DMS 273 treated with DMSO at 0.1 percent for 48 hours (cell line): ENCODE results near the gene P4HA1.
"Not testable (repeated sequence)": the region's sequence is repeated elsewhere in the genome, so short reads cannot be mapped to it uniquely, and the experiment has no call there.

Source experiments
- DNase-seq: peaks from one replicate; lab custom pipeline; 2025; lab: John Stamatoyannopoulos, UW

Gene P4HA1

DNA sequence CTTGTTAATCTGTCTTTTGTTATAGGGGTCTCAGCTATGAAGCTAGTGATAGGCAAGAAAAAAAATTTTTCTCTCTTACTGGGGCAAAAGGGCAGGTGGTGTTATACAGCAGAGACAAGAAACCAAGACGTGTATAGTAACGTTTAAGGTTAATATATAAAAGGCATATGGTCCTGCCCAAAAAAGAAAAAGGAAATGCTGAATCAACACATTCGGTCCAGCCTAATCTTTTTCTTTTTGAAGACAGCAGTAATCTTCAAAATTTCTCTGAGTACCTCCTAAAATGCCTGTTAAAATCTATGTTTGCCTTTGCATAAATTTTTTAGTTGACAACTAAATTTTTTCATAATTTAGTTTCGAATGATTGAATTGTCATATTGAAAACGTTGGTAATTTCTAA, 54.5 kb downstream of the P4HA1 start:
- no peak for DNase-seq

DNA sequence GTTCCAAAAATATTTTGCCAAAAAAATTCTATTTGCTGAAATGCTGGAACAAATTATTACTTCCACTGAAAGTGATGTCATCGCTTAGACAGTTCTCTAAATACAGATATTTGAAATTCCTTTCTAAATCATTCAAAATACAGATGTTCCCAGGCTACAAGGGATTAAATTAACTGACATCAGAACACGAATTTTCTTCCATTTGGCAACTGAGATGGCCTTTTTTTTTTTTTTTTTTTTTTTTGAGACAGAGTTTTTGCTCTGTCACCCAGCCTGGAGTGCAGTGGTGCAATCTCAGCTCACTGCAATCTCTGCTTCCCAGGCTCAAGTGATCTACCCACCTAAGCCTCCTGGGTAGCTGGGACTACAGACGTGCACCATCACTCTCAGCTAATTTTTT, 57.0 kb downstream of the P4HA1 start:
- DNase-seq: no peak

DNA sequence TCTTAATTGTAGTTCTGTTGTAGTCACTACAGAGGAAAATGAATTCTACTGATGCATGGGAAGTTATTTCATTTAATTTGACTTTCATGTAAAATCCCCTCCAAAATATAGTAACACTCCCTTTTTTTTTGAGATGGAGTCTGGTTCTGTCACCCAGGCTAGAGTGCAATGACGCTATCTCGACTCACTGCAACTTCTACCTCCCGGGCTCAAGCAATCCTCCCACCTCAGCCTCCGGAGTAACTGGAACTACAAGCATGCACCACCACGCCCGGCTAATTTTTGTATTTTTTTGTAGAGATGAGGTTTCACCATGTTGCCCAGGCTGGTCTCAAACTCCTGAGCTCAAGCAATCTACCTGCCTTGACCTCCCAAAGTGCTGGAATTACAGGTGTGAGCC, 60.4 kb downstream of the P4HA1 start:
- not testable (repeated sequence) for DNase-seq

DNA sequence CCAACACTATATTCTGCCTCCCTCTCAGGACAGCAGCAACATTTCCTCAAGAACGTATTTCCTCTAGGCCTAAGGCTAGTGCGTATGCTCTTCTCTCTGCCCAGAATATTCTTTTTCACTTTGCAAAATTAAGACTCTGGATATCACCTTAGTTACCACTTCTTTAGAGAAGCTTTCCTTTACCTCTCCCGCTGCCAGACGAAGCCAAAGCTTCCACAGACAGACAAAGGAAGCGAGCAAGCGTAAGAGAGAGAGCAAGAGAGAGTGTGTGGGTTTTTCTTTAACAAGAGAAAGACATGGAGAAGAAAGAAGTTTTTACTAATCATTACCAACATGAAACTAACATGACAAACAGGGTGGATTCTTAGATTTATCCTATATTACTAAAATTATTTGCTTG, 64.1 kb downstream of the P4HA1 start:
- DNase-seq: no peak

DNA sequence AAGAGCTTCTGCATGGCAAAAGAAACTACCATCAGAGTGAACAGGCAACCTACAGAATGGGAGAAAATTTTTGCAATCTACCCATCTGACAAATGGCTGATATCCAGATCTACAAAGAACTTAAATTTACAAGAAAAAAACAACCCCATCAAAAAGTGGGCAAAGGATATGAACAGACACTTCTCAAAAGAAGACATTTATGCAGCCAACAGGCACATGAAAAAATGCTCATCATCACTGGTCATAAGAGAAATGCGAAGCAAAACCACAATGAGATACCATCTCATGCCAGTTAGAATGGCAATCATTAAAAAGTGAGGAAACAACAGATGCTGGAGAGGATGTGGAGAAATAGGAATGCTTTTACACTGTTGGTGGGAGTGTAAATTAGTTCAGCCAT, 70.0 kb downstream of the P4HA1 start:
- not testable (repeated sequence) for DNase-seq

DNA sequence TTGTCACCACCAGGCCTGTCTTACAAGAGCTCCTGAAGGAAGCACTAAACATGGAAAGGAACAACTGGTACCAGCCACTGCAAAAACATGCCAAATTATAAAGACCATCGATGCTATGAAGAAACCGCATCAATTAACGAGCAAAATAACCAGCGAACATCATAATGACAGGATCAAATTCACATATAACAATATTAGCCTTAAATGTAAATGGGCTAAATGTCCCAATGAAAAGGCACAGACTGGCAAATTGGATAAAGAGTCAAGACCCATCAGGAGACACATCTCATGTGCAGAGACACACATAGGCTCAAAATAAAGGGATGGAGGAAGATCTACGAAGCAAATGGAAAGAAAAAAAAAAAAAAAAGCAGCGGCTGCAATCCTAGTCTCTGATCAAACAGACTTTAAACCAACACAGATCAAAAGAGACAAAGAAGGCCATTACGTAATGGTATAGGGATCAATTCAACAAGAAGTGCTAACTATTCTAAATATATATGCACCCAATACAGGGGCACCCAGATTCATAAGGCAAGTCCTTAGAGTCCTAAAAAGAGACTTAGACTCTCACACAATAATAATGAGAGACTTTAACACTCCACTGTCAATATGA, 73.1 kb downstream of the P4HA1 start:
- not testable (repeated sequence) for DNase-seq

DNA sequence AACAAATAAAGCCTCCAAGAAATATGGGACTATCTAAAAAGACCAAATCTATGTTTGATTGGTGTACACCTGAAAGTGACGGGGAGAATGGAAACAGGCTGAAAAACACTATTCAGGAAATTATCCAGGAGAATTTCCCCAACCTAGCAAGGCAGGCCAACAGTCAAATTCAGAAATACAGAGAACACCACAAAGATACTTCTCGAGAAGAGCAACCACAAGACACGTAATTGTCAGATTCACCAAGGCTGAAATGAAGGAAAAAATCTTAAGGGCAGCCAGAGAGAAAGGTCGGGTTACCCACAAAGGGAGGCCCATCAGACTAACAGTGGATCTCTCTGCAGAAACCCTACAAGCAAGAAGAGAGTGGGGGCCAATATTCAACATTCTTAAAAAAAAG, 73.7 kb downstream of the P4HA1 start:
- not testable (repeated sequence) for DNase-seq

DNA sequence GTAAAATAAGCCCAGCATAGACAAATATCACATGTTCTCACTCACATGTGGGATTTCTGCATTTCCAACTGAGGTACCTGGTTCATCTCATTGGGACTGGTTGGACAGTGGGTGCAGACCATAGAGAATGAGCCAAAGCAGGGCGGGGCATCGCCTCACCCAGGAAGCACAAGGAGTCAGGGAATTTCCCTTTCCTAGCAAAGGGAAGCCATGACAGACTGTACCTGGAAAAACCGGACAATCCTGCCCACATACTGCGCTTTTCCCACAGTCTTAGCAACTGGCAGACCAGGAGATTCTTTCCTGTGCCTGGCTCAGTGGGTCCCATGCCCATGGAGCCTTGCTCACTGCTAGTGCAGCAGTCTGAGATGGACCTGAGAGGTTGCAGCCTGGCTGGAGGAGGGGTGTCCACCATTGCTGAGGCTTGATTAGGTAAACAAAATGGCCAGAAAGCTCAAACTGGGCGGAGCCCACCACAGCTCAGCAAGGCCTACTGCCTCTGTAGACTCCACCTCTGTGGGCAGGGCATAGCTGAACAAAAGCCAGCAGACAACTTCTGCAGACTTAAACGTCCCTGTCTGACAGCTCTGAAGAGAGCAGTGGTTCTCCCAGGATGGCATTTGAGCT, 75.0 kb downstream of the P4HA1 start:
- not testable (repeated sequence) for DNase-seq

DNA sequence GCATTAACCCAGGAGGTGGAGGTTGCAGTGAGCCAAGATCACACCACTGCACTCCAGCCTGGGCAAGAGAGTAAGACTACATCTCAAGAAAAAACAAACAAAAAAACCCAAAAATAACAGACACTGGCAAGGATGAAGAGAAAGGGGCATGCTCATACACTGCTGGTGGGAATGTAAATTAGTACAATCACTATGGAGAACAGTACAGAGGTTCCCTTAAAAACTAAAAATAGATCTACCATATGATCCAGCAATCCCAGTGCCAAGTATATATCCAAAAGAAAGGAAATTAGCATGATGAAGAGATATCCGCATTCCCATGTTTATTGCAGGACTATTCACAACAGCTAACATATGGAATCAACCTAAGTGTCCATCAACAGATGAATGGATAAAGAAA, 75.6 kb downstream of the P4HA1 start:
- DNase-seq: no peak

DNA sequence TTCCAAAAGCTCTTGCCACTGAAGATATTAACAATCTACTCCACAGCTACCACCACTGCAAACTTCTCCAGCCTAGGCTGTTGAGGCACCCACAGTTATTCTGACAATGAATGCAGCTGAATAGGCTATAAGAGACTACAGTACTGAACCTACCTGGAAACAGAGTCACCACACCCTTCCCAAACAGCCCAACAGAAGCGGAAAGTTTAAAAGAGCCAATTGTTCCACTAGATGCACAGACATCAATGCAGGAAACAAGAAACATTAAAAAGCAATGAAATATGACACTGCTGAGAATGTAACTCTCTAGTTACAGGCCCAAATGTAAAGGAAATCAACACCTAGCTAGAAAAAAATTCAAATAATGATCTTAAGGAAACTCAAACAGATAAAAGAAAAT, 77.6 kb downstream of the P4HA1 start:
- no peak for DNase-seq

DNA sequence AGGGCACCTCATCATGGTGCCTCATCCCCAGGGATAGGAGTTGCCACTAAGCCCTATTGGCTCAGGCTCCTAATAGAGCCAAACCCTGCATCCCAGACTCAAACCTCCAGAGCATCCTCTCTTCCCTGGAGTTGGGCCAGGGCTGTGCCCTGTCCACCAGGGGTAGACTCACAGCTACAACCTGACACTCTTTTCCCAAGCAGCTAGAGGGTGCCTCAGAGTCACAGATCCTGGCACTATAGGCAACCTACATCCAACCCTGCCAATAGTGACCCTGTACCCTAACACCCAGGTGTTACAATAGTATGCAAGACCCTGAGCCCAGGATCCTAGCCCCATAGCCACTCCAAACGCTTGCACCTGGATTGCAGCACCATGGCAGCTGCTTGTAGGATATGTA, 78.0 kb downstream of the P4HA1 start:
- no peak for DNase-seq

DNA sequence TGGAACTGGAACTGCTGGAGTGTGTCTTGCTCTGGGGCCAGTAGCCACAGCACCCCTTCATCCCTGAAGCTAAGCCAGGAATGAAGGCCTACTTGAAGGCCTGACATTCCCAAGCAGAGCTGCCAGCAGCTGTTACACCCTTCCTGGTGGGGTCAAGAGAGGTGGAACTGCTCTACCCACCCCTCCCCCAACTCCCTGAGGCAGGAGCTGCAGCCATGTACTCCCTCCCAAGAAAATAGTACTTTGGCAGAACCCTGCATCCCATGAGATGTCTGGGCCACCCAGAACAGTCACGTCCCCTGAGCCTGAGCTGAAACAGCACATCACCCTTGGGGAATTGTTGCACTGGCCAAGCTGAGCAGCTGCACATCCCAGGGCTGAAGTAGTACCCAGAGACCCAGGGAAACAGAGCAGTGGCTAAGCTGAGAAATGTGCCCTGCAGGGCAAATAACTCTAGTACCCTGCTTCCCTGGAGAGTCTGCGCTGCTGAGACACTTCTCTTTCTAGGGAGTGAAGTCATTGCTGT, 78.6 kb downstream of the P4HA1 start:
- DNase-seq: no peak

DNA sequence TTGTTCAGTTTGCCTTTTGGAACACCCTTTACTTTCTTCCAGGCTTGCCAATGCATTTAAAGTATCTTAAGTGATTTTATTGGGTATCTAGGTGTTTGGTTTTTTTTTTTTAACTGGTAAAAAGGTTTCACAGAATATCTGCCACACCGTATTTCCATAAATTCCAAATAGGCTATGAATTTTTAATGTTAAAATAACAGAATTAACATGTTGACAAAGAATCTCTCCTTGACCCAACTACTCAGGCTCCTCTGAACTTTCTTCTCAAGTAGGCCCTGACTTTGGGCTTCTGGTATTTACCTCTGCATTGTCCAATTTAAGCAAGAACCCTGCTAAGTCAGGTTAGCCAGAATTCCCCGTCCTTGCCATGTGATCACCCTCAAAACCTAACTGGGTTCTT, 80.9 kb downstream of the P4HA1 start:
- DNase-seq: no peak

DNA sequence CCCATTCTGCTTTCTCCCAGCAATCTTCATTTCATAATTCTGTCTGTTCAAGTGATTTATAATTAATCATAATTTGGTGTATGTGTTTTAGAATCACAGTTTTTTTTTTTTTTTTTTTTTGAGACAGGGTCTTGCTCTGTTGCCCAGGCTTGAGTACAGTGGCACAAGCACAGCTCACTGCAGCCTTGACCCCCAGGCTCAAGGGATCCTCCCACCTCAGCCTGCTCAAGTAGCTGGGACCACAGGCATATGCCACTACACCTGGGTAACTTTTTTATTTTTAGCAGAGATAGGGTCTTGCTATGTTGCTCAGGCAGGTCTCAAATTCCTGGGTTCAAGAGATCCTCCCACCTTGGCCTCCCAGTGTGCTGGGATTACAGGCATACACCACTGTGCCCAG, 92.8 kb downstream of the P4HA1 start:
- no peak for DNase-seq

DNA sequence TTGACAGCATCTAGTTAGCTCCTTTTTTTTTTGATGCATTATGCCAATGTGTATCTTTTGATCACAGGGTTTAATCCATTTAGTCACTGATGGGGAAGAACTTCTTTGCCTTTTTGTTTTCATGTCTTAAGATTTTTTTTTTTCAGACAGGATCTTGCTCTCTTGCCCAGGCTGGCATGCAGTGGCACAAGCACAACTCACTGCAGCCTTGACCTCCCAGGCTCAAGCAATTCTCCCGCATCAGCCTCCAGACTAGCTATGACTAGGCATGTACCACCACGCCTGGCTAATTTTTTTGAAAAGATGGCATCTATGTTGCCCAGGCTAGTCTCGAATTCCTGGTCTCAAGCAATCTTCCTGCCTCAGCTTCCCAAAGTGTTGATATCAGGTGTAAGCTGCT, 95.7 kb downstream of the P4HA1 start:
- no peak for DNase-seq

DNA sequence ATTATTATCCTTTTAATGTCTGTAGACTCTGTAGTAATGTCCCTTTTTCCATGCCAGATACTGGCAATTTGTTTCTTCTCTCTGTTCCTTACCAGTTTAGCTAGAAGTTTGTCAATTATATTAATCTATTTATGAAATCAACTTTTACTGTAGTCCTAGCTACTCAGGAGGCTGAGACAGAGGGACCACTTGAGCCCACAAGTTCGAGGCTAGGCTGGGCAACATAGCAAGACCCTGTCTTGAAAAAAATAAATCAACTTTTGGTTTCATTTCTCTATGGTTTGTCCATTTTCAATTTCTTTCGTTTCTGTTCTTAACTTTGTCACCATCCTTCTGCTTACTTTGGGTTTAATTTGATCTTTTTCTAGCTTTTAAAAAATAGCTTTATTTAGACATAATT, 99.6 kb downstream of the P4HA1 start:
- DNase-seq: no peak

DNA sequence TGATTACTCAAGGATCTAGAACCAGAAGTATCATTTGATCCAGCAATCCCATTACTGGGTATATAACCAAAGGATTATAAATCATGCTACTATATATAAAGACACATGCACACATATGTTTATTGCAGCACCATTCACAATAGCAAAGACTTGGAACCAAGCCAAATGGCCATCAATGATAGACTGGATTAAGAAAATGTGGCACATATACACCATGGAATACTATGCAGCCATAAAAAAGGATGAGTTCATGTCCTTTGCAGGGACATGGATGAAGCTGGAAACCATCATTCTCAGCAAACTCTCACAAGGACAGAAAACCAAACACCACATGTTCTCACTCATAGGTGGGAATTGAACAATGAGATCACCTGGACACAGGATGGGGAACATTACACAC, 101.2 kb downstream of the P4HA1 start:
- DNase-seq: not testable (repeated sequence)

DNA sequence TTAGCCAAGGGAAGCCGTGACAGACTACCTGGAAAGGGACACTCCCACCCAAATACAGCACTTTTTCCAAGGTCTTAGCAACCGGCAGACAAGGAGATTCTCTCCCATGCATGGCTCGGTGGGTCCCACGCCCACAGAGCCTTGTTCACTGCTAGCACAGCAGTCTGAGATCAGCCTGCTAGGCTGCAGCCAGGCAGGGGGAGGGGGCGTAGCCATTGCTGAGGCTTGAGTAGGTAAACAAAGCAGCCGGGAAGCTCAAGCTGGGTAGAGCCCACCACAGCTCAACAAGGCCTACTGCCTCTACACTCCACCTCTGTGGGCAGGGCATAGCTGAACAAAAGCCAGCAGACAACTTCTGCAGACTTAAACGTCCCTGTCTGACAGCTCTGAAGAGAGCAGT, 106.9 kb downstream of the P4HA1 start:
- DNase-seq: not testable (repeated sequence)

DNA sequence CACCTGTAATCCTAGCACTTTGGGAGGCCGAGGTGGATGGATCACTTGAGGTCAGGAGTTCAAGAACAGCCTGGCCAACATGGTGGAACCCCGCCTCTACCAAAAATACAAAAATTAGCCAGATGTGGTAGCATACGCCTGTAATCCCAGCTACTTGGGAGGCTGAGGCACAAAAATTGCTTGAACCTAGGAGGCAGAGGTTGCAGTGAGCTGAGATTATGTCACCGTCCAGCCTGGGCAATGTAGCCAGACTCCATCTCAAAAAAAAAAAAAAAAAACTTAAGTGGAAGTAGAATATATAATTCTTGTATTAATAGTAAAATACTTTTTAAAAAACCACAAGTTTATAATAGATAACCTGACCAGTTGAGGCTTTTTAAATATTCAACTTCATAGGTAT, 112.0 kb downstream of the P4HA1 start:
- not testable (repeated sequence) for DNase-seq

DNA sequence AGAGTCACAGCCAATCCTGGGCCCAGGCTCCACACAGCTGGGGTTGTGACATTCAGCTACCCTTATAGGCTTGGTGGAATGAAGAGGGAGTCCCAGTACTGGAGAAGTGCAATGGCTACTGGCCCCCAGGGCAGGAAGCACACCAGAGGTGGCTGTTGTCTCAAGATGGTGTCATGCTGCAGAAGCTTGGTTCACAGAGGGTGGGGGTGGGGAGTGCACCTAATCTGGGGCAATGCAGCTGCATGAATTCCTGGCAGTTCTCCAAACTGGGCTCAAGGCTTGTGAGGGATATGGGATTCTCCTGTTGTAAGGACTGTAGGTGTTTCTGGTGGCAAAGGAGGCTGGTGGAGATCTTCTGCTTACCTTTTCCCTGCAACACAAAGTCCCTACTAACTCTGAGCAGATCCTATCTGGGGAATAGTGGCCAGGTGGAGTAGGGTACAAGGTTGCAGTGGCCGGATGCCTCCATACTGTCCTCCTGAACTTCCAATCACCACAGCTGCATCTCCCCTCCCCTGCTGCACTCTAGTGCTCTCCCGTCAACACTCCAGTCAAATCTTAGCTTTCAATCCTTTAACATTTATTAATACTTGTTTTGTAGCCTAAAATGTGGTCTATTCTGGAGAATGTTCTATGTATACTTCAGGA, 114.7 kb downstream of the P4HA1 start:
- no peak for DNase-seq

DNA sequence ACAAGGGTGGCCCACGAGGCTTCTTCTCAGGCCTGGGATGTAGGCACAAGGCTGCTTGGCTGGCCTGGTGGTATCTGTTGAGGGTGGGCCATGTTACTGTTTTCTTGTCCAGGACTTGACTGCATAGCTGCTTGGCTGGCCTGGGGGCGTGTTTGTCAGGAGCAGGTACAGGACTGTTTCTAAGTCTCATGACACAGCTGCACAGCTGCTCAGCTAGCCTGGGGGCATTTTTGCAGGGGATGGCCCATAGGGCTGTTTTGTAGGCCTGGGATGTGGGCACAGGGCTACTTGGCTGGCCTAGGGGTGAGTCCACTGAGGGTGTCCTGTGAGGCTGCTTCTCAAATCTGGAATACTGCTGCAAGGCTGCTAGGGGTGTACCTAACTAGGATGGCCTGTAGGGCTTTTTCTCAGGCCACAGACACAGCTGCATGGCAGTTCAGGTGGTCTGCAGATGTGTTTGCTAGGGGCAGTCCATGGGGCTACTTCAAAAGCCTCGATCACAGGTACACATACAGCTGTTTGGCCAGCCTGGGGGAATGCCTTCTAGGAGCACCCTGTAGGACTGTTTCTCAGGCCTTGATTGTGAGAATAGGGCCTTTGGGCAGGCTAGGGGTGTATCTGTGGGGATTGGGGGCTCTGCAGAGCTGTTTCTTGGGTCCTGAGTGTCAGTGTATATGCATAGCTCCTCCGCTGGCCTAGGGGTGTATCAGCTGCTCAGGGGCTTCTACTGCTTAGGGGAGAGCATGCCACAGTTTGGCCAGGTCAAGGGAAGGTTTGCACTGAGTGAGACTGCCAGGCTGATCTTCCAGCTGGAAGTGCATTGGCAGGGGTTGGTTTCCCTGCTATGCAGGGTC, 115.4 kb downstream of the P4HA1 start:
- DNase-seq: no peak

DNA sequence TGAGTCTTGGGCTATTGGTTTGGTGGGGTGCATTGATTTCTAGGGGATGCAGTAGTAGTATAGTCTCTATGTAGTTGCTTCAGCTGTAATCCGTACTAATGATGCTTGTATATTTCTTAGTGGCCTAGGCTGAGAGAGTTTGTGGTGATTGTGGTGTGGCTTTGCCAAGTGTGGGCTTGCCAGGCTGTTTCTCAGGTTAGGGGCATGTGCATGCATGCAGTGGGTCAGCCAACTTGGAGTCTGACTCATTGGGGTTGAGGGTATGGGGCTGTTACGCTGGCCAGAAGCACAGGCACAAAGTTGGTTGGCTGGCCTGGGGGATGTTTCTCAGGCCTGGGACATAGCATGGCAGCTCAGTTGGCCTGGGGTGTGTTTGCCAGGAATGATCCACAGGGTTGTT, 116.3 kb downstream of the P4HA1 start:
- DNase-seq: no peak

DNA sequence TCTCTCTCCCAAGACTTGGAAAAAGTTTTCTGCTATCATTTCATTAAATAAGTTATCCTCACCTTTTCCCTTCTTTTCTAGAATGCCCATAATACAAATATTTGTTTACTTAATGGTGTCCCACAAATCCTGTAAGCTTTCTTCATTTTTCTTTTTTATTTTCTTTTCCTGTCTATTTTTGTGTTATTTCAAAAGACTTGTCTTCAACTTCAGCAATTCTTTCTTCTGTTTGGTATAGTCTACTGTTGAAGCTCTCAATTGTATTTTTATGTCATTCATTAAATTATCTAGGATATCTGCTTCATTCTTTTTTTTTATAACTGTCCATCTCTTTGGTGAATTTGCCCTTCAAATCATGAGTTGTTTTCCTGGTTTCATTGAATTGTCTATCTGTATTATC, 117.0 kb downstream of the P4HA1 start:
- no peak for DNase-seq
